ENCODE results near the gene PASK.

DNA sequence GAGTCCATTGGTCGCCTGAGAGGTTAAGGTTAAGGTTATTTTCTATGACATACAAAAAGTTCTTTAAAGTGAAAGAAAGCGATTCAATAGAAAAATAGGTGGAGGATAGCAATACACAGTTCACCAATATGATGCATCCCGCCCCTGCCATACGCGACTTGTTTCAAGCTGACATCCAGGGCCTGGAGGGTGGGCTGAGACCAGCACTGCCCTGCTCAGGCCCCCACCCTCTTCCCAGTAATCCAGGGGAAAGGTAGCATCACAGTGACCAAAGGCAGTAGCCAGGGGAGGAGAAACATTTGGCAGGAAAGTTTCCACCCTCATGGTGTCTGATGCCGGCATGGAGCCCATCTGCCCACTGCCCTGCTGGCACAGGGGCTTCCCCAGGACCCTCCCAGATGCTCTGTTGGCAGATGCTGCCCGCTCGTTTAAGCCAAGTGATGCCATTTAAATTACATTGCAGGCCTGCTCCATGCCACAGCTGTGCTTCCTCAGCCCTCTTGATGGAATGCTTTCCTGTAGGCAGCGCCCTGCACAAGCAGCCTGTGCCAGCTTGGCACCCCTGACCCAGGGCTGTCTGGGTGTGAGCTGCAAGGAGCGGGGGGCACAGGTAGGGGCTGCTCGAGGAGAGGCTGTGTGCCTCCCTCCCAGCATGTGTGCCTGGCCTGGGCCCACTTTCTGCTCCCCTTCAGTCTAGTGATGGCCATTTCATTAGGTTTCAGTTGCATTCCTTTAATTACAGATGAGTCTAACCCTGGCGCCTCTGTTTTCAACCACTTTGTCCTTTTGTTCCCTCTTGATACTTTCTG is 28.5 kb upstream of the PASK start:
- TF ChIP-seq, protein P1, sequence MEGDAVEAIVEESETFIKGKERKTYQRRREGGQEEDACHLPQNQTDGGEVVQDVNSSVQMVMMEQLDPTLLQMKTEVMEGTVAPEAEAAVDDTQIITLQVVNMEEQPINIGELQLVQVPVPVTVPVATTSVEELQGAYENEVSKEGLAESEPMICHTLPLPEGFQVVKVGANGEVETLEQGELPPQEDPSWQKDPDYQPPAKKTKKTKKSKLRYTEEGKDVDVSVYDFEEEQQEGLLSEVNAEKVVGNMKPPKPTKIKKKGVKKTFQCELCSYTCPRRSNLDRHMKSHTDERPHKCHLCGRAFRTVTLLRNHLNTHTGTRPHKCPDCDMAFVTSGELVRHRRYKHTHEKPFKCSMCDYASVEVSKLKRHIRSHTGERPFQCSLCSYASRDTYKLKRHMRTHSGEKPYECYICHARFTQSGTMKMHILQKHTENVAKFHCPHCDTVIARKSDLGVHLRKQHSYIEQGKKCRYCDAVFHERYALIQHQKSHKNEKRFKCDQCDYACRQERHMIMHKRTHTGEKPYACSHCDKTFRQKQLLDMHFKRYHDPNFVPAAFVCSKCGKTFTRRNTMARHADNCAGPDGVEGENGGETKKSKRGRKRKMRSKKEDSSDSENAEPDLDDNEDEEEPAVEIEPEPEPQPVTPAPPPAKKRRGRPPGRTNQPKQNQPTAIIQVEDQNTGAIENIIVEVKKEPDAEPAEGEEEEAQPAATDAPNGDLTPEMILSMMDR (IDR thresholded peaks at IDR 0.05) = no peak
- no peak for TF ChIP-seq POLR2A (IDR thresholded peaks at IDR 0.05)
